Left lung (tissue), 10 donors: ENCODE data around the gene NPVF. TPM values are rescaled to one million over a fixed set of nuclear protein-coding genes. Genes with fewer than 3 reads are reported as not detected.

Source experiments
- ATAC-seq: fragments of 200-7000 bp; cut with Tn5 transposase; one replicate; pipeline ENCODE4 v1.9.1; 2020; ENCODE audit warnings: moderate library complexity
- DNase-seq, 4 donors: peaks; one replicate each; pipeline ENCODE4 v3.0.0-alpha.2; 2013 to 2020
- H3K27ac ChIP-seq, 2 donors: fragments of 200-600 bp; sonication (generic) in 1 of 2; one replicate each; pipeline versions ENCODE4 v1.5.0 to v1.8.0; 2020 to 2021
- H3K27me3 ChIP-seq, 2 donors: fragments of 200-600 bp; sonication (generic) in 1 of 2; one replicate each; pipeline versions ENCODE4 v1.5.0 to v1.8.0; 2020 to 2021
- H3K36me3 ChIP-seq, 2 donors: fragments of 200-600 bp; sonication (generic) in 1 of 2; one replicate each; pipeline versions ENCODE4 v1.5.0 to v1.8.0; 2020 to 2021
- H3K4me1 ChIP-seq, 2 donors: fragments of 200-600 bp; one replicate each; pipeline ENCODE4 v1.8.0; 2021
- H3K4me3 ChIP-seq, 2 donors: fragments of 200-600 bp; sonication (generic) in 1 of 2; one replicate each; pipeline versions ENCODE4 v1.5.0 to v1.8.0; 2020 to 2021; ENCODE audit warnings: mild to moderate bottlenecking in 1 of 2
- H3K9me3 ChIP-seq, 2 donors: fragments of 200-600 bp; sonication (generic) in 1 of 2; one replicate each; pipeline versions ENCODE4 v1.5.0 to v1.8.0; 2020 to 2021
- intact Hi-C, 2 donors: fragments of 100-400 bp; cut with DNase I; formaldehyde crosslinking; loops; one replicate each; pipeline versions ENCODE4 v1.11.2 to v1.14.2; 2022
- polyA plus RNA-seq, 6 donors: library from polyadenylated mRNA; unstranded; fragments of 120-200 nt; gene quantifications; one replicate each; pipeline ENCODE4 v1.2.1, GENCODE V29; 2013; ENCODE audit not compliant: insufficient read length in 6 of 6
- total RNA-seq, 2 donors: library from RNA; stranded (reverse); fragmentation: NEBNext Ultra II Directional; extraction: Animal tissue kit (Norgen Biotek cat#: 25700); gene quantifications; one replicate each; pipeline ENCODE4 v1.2.1, GENCODE V29; 2021
- TF ChIP-seq, protein P1 (sequence below), 2 donors: fragments of 200-600 bp; sonication (generic) in 1 of 2; IDR thresholded peaks; one replicate each; pipeline versions ENCODE4 v1.5.0 to v1.8.0; 2021; ENCODE audit warnings: antibody characterized with exemption in 2 of 2
- donor health status: DM: no; HTN: yes; CAD: no.
- donor health status: DM: no; HTN: no; CAD: no.

Gene NPVF
- total and polyA plus RNA-seq, 8 donors, result not detected

DNA sequence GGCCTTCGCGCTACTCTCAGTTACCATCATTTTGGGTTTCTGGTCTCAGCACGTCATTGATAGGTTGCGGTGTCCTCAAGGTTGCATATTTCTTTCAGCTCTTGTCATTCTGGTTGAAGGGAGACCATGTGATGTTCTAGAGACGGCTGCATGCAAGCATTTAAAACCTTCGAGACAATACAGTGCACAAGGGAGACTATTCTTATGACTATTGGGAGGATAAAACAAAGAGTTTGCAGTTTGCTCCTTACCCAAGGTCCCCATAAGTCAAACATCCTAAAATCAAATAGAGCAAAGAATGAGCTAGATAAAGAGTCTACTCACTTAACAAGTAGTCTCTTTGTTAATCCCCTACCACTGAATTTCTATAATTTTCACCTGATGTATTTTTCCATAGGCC is 39.1 kb downstream of the NPVF start:
- DNase-seq, result no peak
- H3K27me3 ChIP-seq, result no peaks in the 10 kb centered on the region
- H3K4me3 ChIP-seq, result no peak overlapping the region
- H3K36me3 ChIP-seq, result no peaks in the 10 kb centered on the region
- no peak for ATAC-seq
- H3K9me3 ChIP-seq, result no peaks in the 10 kb centered on the region
- intact Hi-C loops, result no loop called here
- H3K27ac ChIP-seq, result no peak overlapping the region
- no peaks in the 10 kb centered on the region for H3K4me1 ChIP-seq
- TF ChIP-seq, protein P1, sequence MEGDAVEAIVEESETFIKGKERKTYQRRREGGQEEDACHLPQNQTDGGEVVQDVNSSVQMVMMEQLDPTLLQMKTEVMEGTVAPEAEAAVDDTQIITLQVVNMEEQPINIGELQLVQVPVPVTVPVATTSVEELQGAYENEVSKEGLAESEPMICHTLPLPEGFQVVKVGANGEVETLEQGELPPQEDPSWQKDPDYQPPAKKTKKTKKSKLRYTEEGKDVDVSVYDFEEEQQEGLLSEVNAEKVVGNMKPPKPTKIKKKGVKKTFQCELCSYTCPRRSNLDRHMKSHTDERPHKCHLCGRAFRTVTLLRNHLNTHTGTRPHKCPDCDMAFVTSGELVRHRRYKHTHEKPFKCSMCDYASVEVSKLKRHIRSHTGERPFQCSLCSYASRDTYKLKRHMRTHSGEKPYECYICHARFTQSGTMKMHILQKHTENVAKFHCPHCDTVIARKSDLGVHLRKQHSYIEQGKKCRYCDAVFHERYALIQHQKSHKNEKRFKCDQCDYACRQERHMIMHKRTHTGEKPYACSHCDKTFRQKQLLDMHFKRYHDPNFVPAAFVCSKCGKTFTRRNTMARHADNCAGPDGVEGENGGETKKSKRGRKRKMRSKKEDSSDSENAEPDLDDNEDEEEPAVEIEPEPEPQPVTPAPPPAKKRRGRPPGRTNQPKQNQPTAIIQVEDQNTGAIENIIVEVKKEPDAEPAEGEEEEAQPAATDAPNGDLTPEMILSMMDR (IDR thresholded peaks at IDR 0.05), result no peak

DNA sequence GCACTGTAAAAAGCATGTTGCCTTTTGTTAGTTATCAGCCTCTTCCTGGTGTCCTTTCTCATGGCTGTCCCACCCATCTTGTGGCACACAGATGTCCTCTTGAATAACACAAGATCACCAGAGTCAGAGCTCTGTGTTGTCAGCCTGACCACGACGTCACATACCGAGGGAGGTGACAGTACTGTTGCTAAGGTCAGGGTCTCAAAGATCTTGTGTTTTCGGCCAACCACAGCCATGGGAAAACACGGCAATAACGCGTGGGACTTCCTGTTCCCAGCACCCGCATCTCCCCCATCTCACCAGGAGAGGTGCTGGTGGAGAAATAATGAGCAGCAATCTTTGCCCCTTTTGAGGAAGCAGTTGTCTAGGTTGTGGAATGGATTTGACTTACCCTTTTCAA is 40.4 kb downstream of the NPVF start:
- TF ChIP-seq, protein P1 (IDR thresholded peaks at IDR 0.05), result no peak
- DNase-seq, result no peak
- intact Hi-C loops, result no loop called here
- no peaks in the 10 kb centered on the region for H3K36me3 ChIP-seq
- no peak overlapping the region for H3K27ac ChIP-seq
- H3K27me3 ChIP-seq, result no peaks in the 10 kb centered on the region
- no peaks in the 10 kb centered on the region for H3K9me3 ChIP-seq
- no peaks in the 10 kb centered on the region for H3K4me1 ChIP-seq
- H3K4me3 ChIP-seq, result no peak overlapping the region
- no peak for ATAC-seq

DNA sequence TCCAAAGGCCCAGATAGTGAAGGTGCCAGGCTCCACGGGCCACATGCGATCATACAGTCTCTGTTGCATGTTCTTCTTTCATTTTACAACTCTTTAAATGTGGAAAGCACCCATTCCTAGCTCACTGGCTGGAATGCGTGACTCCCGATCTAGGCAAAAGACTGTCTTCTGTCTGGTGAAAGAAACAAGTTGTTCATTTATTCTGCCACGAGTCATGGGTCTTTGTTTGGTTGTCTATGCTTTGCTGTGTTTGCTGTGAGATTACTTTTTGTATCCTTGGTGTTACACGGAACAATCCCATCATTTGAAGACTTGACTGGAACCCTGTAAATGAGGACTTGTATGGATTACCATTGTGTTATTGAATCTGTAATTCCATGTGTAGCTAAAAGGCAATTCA is 41.9 kb downstream of the NPVF start:
- intact Hi-C loops, result no loop called here
- ATAC-seq (no peak), DNase-seq (no peak)
- H3K4me1 ChIP-seq, result no peaks in the 10 kb centered on the region
- H3K27ac ChIP-seq, result no peak overlapping the region
- H3K9me3 ChIP-seq, result no peaks in the 10 kb centered on the region
- TF ChIP-seq, protein P1 (IDR thresholded peaks at IDR 0.05), result no peak
- H3K27me3 ChIP-seq, result no peaks in the 10 kb centered on the region
- H3K36me3 ChIP-seq, result no peaks in the 10 kb centered on the region
- H3K4me3 ChIP-seq, result no peak overlapping the region

DNA sequence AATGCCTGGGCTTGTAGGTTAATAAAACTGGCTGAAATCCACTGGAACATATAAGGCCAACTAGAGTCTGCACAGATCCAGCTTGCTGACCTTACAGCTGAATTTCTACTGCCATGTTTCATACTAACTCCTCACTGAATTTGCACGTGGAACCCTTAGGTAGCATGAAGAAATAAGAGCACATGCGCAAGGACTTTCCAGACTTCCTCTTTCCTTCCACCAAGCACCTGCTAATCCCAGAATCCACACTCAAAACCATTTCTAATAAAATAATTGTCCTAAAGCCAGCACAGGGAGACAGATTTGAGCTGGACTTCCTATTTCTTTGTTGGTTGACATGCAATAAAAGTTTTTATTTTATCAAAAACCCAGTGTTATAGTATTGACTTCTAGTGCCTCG is 46.8 kb downstream of the NPVF start:
- DNase-seq (no peak), ATAC-seq (no peak)
- H3K4me1 ChIP-seq, result peaks cover 0 to 9% of the 10 kb centered on the region in 2 donors
- H3K27ac ChIP-seq, result no peak overlapping the region
- no peaks in the 10 kb centered on the region for H3K27me3 ChIP-seq
- intact Hi-C loops, result no loop called here
- no peaks in the 10 kb centered on the region for H3K9me3 ChIP-seq
- TF ChIP-seq, protein P1 (IDR thresholded peaks at IDR 0.05), result no peak
- no peak overlapping the region for H3K4me3 ChIP-seq
- H3K36me3 ChIP-seq, result no peaks in the 10 kb centered on the region

DNA sequence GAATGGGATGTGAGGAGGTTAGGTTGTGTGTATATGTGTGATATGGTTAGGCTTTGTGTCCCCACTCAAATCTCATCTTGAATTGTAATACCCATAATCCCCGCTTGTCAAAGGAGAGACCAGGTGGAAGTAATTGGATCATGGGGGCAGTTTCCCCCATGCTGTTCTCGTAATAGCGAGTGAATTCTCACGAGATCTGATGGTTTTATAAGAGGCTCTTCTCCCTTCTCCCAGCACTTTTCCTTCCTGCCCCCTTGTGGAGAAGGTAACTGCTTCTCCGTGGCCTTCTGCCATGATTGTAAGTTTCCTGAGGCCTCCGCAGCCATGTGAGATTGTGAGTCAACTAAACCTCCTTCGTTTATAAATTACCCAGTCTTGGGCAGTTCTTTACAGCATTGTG is 47.3 kb downstream of the NPVF start:
- intact Hi-C loops, result no loop called here
- TF ChIP-seq, protein P1 (IDR thresholded peaks at IDR 0.05), result no peak
- Histone ChIP-seq H3K4me1 (peaks cover 0 to 9% of the 10 kb centered on the region in 2 donors), H3K9me3 (no peaks in the 10 kb centered on the region), H3K27ac (no peak overlapping the region), H3K27me3 (no peaks in the 10 kb centered on the region), H3K36me3 (no peaks in the 10 kb centered on the region), H3K4me3 (peak overlapping the region in 1 of 2 donors; percentile 68)
- ATAC-seq, result no peak
- DNase-seq, result no peak
